IMR-90 (cell line): ENCODE results near the gene HPRT1. TPM values are rescaled to one million over a fixed set of nuclear protein-coding genes. Genes with fewer than 3 reads are reported as not detected.

Experiments
- ATAC-seq: fragments of 200-7000 bp; cut with Tn5 transposase; 2 replicates; pipeline ENCODE4 v1.9.1; 2020; ENCODE audit warnings: low read depth, mild to moderate bottlenecking, moderate library complexity
- BruUV-seq: library from RNA; stranded (reverse); fragments of 400-500 nt; replicated peaks from 2 replicates; lab custom pipeline; 2021; lab: Mats Ljungman, UMichigan
- CTCF ChIA-PET: fragments of 300-600 bp; formaldehyde crosslinking; extraction: SDS; loops from one replicate; lab custom pipeline; 2021; ENCODE audit warnings: antibody characterized with exemption; lab: Yijun Ruan, JAX
- POLR2A ChIA-PET: fragments of 300-600 bp; sonication (Branson Sonifier 250); formaldehyde crosslinking; loops from one replicate; lab custom pipeline; 2022; ENCODE audit warnings: antibody characterized with exemption; ENCODE audit not compliant: unreplicated experiment; lab: Charles Lee
- DNase-seq: peaks from one replicate; pipeline ENCODE4 v3.0.0; 2013
- H2AFZ ChIP-seq: replicated peaks from 2 replicates; pipeline ENCODE3; 2013; ENCODE audit warnings: low read length, mild to moderate bottlenecking; ENCODE audit not compliant: poor library complexity
- H2AK5ac ChIP-seq: 2 replicates; pipeline ENCODE4 v1.6.1; 2013; ENCODE audit warnings: low read depth, low read length, inconsistent platforms
- H2AK9ac ChIP-seq: replicated peaks from 2 replicates; pipeline ENCODE3; 2013; ENCODE audit warnings: mild to moderate bottlenecking, low read depth, low read length, moderate library complexity; ENCODE audit not compliant: poor library complexity
- H2BK120ac ChIP-seq: 2 replicates; pipeline ENCODE4 v1.6.1; 2013; ENCODE audit warnings: low read depth, low read length, inconsistent platforms
- H2BK15ac ChIP-seq: 3 replicates; pipeline ENCODE4 v1.6.1; 2013; ENCODE audit warnings: low read depth, low read length, inconsistent platforms
- H2BK20ac ChIP-seq: 2 replicates; pipeline ENCODE4 v1.6.1; 2013; ENCODE audit warnings: low read depth, mild to moderate bottlenecking, inconsistent platforms, low read length, moderate library complexity
- H2BK5ac ChIP-seq: 2 replicates; pipeline ENCODE4 v1.6.1; 2013; ENCODE audit warnings: mild to moderate bottlenecking, low read depth, low read length, inconsistent platforms; ENCODE audit not compliant: poor library complexity, severe bottlenecking
- H3K14ac ChIP-seq: replicated peaks from 2 replicates; pipeline ENCODE4 v1.6.1; 2013; ENCODE audit warnings: low read depth, low read length, inconsistent platforms
- H3K18ac ChIP-seq: 2 replicates; pipeline ENCODE4 v1.6.1; 2013; ENCODE audit warnings: low read depth, low read length, control low read depth
- H3K23ac ChIP-seq: 2 replicates; pipeline ENCODE4 v1.6.1; 2013; ENCODE audit warnings: low read depth, low read length, inconsistent platforms
- H3K27ac ChIP-seq: 2 replicates; pipeline ENCODE4 v1.5.1; 2013; ENCODE audit warnings: mild to moderate bottlenecking, control low read depth, low read length; ENCODE audit not compliant: insufficient read depth
- H3K27me3 ChIP-seq: 2 replicates; pipeline ENCODE4 v1.6.1; 2013; ENCODE audit warnings: low read length; ENCODE audit not compliant: control insufficient read depth, insufficient read depth
- H3K36me3 ChIP-seq: 2 replicates; pipeline ENCODE4 v1.6.1; 2013; ENCODE audit warnings: low read length, mixed read lengths; ENCODE audit not compliant: control insufficient read depth, insufficient read depth
- H3K4ac ChIP-seq: 2 replicates; pipeline ENCODE4 v1.6.1; 2013; ENCODE audit warnings: low read depth, low read length, inconsistent platforms
- H3K4me1 ChIP-seq: 2 replicates; pipeline ENCODE4 v1.6.1; 2013; ENCODE audit warnings: low read length, mixed read lengths; ENCODE audit not compliant: control insufficient read depth, insufficient read depth
- H3K4me2 ChIP-seq: 2 replicates; pipeline ENCODE4 v1.6.1; 2013; ENCODE audit warnings: low read depth, mild to moderate bottlenecking, control low read depth, low read length, moderate library complexity
- H3K4me3 ChIP-seq: 2 replicates; pipeline ENCODE4 v1.5.1; 2013; ENCODE audit warnings: low read depth, mild to moderate bottlenecking, control low read depth, low read length, moderate library complexity; ENCODE audit not compliant: insufficient read depth
- H3K56ac ChIP-seq: 2 replicates; pipeline ENCODE4 v1.6.1; 2013; ENCODE audit warnings: low read length, inconsistent platforms; ENCODE audit not compliant: insufficient read depth; ENCODE audit errors: extremely low read depth
- H3K79me1 ChIP-seq, 2 experiments: 2 replicates each; pipeline ENCODE4 v1.6.1; 2013; ENCODE audit warnings: low read length in 2 of 2, inconsistent platforms in 1 of 2, low read depth in 1 of 2
- H3K9ac ChIP-seq: 2 replicates; pipeline ENCODE4 v1.6.1; 2013; ENCODE audit warnings: low read depth, low read length, control low read depth
- H3K9me1 ChIP-seq: 2 replicates; pipeline ENCODE4 v1.6.1; 2013; ENCODE audit warnings: low read length, inconsistent platforms; ENCODE audit not compliant: insufficient read depth
- H3K9me3 ChIP-seq: 2 replicates; pipeline ENCODE4 v1.6.1; 2013; ENCODE audit warnings: low read length; ENCODE audit not compliant: control insufficient read depth, insufficient read depth
- H4K20me1 ChIP-seq: 2 replicates; pipeline ENCODE4 v1.6.1; 2013; ENCODE audit warnings: low read length, inconsistent platforms; ENCODE audit not compliant: insufficient read depth
- H4K5ac ChIP-seq: 2 replicates; pipeline ENCODE4 v1.6.1; 2013; ENCODE audit warnings: mild to moderate bottlenecking, low read depth, low read length, control low read depth
- H4K8ac ChIP-seq, 2 experiments: 2 replicates each; pipeline ENCODE4 v1.6.1; 2013; ENCODE audit warnings: low read depth in 2 of 2, low read length in 2 of 2, control low read depth in 1 of 2, inconsistent platforms in 1 of 2
- H4K91ac ChIP-seq: 2 replicates; pipeline ENCODE4 v1.6.1; 2013; ENCODE audit warnings: low read depth, low read length, inconsistent platforms; ENCODE audit not compliant: insufficient read depth
- BHLHE40 ChIP-seq: fragments of 150-350 bp; IDR thresholded peaks from 2 replicates; pipeline ENCODE4 v1.6.1; 2016; ENCODE audit warnings: mild to moderate bottlenecking, low read depth, low read length
- CEBPB ChIP-seq: IDR thresholded peaks from 2 replicates; pipeline ENCODE4 v1.6.1; 2012; ENCODE audit warnings: low read depth, low read length, improper control_type of control experiment
- CHD1 ChIP-seq: IDR thresholded peaks from 2 replicates; pipeline ENCODE4 v1.6.1; 2012; ENCODE audit warnings: low read depth, low read length, improper control_type of control experiment
- FOS ChIP-seq: fragments of 150-350 bp; IDR thresholded peaks from 2 replicates; pipeline ENCODE4 v1.6.1; 2016; ENCODE audit warnings: low read depth, low read length
- MAFK ChIP-seq: IDR thresholded peaks from 2 replicates; pipeline ENCODE4 v1.6.1; 2012; ENCODE audit warnings: low read depth, low read length, improper control_type of control experiment
- MAZ ChIP-seq: IDR thresholded peaks from 2 replicates; pipeline ENCODE4 v1.6.1; 2012; ENCODE audit warnings: low read depth, mild to moderate bottlenecking, low read length, improper control_type of control experiment, moderate library complexity, borderline replicate concordance
- MXI1 ChIP-seq: IDR thresholded peaks from 2 replicates; pipeline ENCODE4 v1.6.1; 2012; ENCODE audit warnings: low read depth, mild to moderate bottlenecking, low read length, moderate library complexity, borderline replicate concordance
- NFE2L2 ChIP-seq: fragments of 150-350 bp; IDR thresholded peaks from 2 replicates; pipeline ENCODE4 v1.6.1; 2016; ENCODE audit warnings: low read depth, mild to moderate bottlenecking, low read length
- POLR2A ChIP-seq: IDR thresholded peaks from 2 replicates; pipeline ENCODE4 v1.6.1; 2012; ENCODE audit warnings: mild to moderate bottlenecking, low read depth, low read length
- RAD21 ChIP-seq: IDR thresholded peaks from 2 replicates; pipeline ENCODE4 v1.6.1; 2012; ENCODE audit warnings: low read length, improper control_type of control experiment
- RCOR1 ChIP-seq: IDR thresholded peaks from 2 replicates; pipeline ENCODE4 v1.6.1; 2012; ENCODE audit warnings: mild to moderate bottlenecking, low read length, improper control_type of control experiment; ENCODE audit not compliant: insufficient replicate concordance
- RFX5 ChIP-seq: IDR thresholded peaks from 2 replicates; pipeline ENCODE4 v1.8.0; 2012; ENCODE audit warnings: low read depth, mild to moderate bottlenecking, low read length, moderate library complexity
- SMC3 ChIP-seq: fragments of 150-350 bp; IDR thresholded peaks from 2 replicates; pipeline ENCODE4 v1.6.1; 2016; ENCODE audit warnings: low read depth, mild to moderate bottlenecking, antibody characterized with exemption, low read length, moderate library complexity
- WGBS, 2 experiments: methylation state at CpG; one replicate each; pipeline versions ENCODE4 v1.1.5 to v1.1.7; 2013; ENCODE audit warnings: missing lambda C conversion rate in 2 of 2; ENCODE audit not compliant: insufficient read length in 1 of 2; ENCODE audit errors: extremely low coverage in 2 of 2; 5-methylcytosine and 5-hydroxymethylcytosine counted together
- dilution Hi-C: fragments of 300-500 bp; cut with HindIII; formaldehyde crosslinking; loops from one replicate; pipeline ENCODE4 v1.14.3; 2018; ENCODE audit warnings: low sequenced_read_pairs; ENCODE audit not compliant: unreplicated experiment
- in situ Hi-C: fragments of 300-500 bp; cut with MboI; formaldehyde crosslinking; loops from 3 replicates; pipeline ENCODE4 v1.14.3; 2019; ENCODE audit warnings: low sequenced_read_pairs, inconsistent platforms, mixed read lengths
- intact Hi-C: fragments of 100-400 bp; cut with micrococcal nuclease; formaldehyde crosslinking; loops from 2 replicates; pipeline ENCODE4 v1.10.0; 2022
- polyA plus RNA-seq, 3 experiments: library from polyadenylated mRNA; depleted of rRNA; stranded (reverse); fragments of >200 nt; gene quantifications; 2 replicates each; pipeline ENCODE4 v1.2.3, GENCODE V29; 2012; ENCODE audit warnings: low replicate concordance in 1 of 3
- total RNA-seq: library from RNA; depleted of rRNA; stranded (reverse); fragments of >200 nt; gene quantifications from 2 replicates; pipeline ENCODE4 v1.2.3, GENCODE V29; 2012
- TF ChIP-seq, protein P1 (sequence below): fragments of 150-350 bp; IDR thresholded peaks from 2 replicates; pipeline ENCODE4 v1.6.1; 2016; ENCODE audit warnings: low read depth, mild to moderate bottlenecking, low read length, moderate library complexity, borderline replicate concordance
- TF ChIP-seq, protein P2 (sequence below): conservative IDR thresholded peaks from 2 replicates; pipeline ENCODE4 v1.5.1; 2012; ENCODE audit warnings: mild to moderate bottlenecking, low read depth, low read length, improper control_type of control experiment
- TF ChIP-seq, protein P3 (sequence below): fragments of 150-350 bp; IDR thresholded peaks from 2 replicates; pipeline ENCODE4 v1.6.1; 2017; ENCODE audit warnings: mild to moderate bottlenecking, antibody characterized with exemption, low read length, low read depth

Gene HPRT1
- total and polyA plus RNA-seq, 2 of the 4 experiments (the other 2 are of a cell fraction): 7.0 to 30.3 TPM

DNA sequence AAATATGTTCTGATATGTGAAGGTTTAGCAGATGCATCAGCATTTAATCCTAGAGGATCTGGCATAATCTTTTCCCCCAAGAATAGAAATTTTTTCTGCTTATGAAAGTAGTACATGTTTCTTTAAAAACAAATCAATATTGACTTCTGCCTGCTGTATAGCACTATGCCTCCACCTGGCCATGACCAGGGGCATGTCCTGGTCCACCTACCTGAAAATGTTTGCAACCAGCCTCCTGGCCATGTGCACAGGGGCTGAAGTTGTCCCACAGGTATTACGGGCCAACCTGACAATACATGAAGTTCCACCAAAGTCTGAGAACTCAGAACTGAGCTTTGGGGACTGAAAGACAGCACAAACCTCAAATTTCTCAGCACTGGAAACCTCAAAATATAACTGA lies 10.0 kb downstream of the HPRT1 start:
- WGBS, 2 experiments: no CpG with 5 or more reads among the region's 1 CpG
- Histone ChIP-seq H3K9me1 (no peaks in the 10 kb centered on the region), H2BK5ac (peak overlapping the region; percentile 82), H3K14ac (no peak overlapping the region; the same call in 1 of the 2 replicates), H2BK20ac (peak overlapping the region; percentile 45; the same call in 1 of the 2 replicates), H2BK120ac (peak overlapping the region; percentile 74; the same call in 1 of the 2 replicates), H3K4me2 (no peak overlapping the region), H2AK9ac (no peak overlapping the region), H3K23ac (0 out of 2 replicates have a peak overlapping the region, but pooled peaks have one; percentile 38), H3K27me3 (no peaks in the 10 kb centered on the region), H3K4me1 (peaks cover 2% of the 10 kb centered on the region; the same call in 1 of the 2 replicates), H2BK15ac (no peak overlapping the region), H4K20me1 (no peaks in the 10 kb centered on the region), H4K8ac (peak overlapping the region; percentile 65 to 69; a peak in 2 of 4 replicates), H2AFZ (no peak overlapping the region), H3K18ac (no peak overlapping the region), H3K27ac (peak overlapping the region; percentile 35), H4K91ac (no peak overlapping the region), H3K9me3 (no peaks in the 10 kb centered on the region), H4K5ac (no peak overlapping the region), H3K56ac (no peak overlapping the region), H3K79me1 (peaks cover 7 to 8% of the 10 kb centered on the region in 2 experiments; a peak in 2 of 4 replicates), H2AK5ac (peak overlapping the region; percentile 78; the same call in 1 of the 2 replicates), H3K36me3 (no peaks in the 10 kb centered on the region), H3K4me3 (no peak overlapping the region), H3K4ac (peak overlapping the region; percentile 80), H3K9ac (no peak overlapping the region)
- DNase-seq (no peak), ATAC-seq (no peak)
- CTCF ChIA-PET: interaction anchor here (0.7 kb wide), 1 partner anchor 34 kb away, joined by 3 read pairs; no protein-coding TSS in a partner anchor
- dilution Hi-C loops (no loop called here), intact Hi-C loops (no loop called here), in situ Hi-C loops (loop anchor here (25.0 kb wide), 1 partner anchor 542 kb away; the partner anchor contains the start of gene RTL8B)
- no TSS peak for BruUV-seq
- no peak for TF ChIP-seq RAD21
- TF ChIP-seq SMC3: no peak
- no peak for TF ChIP-seq MAFK
- no peak for TF ChIP-seq RFX5
- TF ChIP-seq CHD1: no peak
- TF ChIP-seq MXI1: no peak
- no peak for TF ChIP-seq BHLHE40
- TF ChIP-seq, protein P1, sequence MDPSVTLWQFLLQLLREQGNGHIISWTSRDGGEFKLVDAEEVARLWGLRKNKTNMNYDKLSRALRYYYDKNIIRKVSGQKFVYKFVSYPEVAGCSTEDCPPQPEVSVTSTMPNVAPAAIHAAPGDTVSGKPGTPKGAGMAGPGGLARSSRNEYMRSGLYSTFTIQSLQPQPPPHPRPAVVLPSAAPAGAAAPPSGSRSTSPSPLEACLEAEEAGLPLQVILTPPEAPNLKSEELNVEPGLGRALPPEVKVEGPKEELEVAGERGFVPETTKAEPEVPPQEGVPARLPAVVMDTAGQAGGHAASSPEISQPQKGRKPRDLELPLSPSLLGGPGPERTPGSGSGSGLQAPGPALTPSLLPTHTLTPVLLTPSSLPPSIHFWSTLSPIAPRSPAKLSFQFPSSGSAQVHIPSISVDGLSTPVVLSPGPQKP: no peak
- no peak for TF ChIP-seq MAZ
- no peak for TF ChIP-seq NFE2L2
- no peak for TF ChIP-seq FOS
- no peak for TF ChIP-seq RCOR1
- TF ChIP-seq CEBPB: no peak
- TF ChIP-seq, protein P2, sequence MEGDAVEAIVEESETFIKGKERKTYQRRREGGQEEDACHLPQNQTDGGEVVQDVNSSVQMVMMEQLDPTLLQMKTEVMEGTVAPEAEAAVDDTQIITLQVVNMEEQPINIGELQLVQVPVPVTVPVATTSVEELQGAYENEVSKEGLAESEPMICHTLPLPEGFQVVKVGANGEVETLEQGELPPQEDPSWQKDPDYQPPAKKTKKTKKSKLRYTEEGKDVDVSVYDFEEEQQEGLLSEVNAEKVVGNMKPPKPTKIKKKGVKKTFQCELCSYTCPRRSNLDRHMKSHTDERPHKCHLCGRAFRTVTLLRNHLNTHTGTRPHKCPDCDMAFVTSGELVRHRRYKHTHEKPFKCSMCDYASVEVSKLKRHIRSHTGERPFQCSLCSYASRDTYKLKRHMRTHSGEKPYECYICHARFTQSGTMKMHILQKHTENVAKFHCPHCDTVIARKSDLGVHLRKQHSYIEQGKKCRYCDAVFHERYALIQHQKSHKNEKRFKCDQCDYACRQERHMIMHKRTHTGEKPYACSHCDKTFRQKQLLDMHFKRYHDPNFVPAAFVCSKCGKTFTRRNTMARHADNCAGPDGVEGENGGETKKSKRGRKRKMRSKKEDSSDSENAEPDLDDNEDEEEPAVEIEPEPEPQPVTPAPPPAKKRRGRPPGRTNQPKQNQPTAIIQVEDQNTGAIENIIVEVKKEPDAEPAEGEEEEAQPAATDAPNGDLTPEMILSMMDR: no peak
- TF ChIP-seq, protein P3, sequence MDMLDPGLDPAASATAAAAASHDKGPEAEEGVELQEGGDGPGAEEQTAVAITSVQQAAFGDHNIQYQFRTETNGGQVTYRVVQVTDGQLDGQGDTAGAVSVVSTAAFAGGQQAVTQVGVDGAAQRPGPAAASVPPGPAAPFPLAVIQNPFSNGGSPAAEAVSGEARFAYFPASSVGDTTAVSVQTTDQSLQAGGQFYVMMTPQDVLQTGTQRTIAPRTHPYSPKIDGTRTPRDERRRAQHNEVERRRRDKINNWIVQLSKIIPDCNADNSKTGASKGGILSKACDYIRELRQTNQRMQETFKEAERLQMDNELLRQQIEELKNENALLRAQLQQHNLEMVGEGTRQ: no peak
- TF ChIP-seq POLR2A: no peak
- POLR2A ChIA-PET: no interaction called here
